Measurements from ENCODE around the gene ADORA1.

The ADORA1 gene

DNA sequence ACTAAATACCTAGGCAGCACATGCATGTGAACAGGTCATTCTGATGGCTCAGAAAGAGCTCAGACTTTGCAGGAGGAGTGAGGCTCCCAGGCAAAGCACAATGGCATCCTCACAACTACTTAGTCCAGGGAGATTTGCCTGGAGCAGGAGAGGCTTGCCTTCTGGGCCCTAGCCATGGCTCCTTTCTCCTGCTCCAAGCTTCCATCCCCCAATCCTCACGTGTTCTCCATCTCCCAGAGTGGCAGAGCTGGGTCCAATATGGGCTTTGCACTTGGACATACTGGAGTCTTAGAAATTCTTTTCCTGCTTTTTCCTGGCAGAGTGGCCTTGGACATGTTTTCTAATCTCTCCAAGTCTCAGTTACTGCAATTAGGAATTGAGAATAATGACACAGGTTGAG, 32.3 kb downstream of the ADORA1 start:
- DNase-seq (ENCODE audit: low read depth): no peak

DNA sequence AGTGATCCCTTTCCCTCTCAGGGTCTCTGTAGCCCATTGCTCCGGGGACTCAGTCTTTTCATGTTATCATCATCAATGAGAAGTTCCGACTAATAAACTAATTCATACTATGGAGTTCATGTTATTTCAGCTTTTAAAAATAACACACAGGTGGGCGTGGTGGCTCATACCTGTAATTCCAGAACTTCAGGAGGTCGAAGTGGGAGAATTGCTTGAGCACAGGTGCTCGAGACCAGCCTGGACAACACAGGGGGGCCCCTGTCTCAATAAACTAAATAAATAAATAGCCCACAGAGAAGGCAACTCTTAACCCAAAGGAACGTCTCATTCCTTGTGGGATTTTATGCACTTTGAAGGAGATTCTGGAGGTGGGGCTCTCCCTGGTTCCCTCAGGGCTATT, 33.6 kb downstream of the ADORA1 start:
- DNase-seq (ENCODE audit: low read depth): no peak

DNA sequence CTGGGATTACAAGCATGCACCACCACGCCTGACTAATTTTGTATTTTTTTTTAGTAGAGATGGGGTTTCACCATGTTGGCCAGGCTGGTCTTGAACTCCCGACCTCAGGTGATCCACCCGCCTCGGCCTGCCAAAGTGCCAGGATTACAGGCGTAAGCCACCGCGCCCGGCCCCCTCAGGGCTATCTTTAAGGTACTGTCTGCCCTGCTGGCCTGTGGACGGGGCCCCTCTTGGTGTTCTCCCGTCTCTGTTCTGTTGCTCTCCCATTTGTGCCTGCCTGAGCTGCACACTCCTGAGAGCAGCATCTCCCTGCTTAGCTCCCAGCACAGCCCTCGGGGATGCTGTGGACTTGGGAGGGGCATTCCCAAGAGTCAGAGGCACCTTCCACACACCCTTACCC, 34.2 kb downstream of the ADORA1 start:
- no peak for DNase-seq (ENCODE audit: low read depth)

DNA sequence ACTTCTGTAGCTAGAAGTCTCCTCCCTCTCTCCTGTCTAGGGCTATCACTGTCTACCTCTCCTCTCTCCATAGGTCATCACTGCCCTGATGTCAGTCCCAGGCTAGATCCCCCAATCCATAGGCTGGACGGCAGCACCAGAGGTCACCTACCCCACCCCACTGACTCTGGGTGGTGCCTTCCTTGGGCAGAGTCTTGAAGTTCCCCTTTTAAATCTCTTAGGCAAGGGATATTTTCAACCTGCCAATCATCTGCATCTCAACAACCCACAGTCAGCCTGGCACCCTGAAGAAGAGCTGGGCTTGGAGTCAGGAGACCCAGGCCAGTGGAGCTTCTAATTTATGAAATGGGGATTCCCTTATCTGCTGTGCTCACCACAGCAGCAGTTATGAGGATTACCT, 34.9 kb downstream of the ADORA1 start:
- DNase-seq (ENCODE audit: low read depth): no peak

DNA sequence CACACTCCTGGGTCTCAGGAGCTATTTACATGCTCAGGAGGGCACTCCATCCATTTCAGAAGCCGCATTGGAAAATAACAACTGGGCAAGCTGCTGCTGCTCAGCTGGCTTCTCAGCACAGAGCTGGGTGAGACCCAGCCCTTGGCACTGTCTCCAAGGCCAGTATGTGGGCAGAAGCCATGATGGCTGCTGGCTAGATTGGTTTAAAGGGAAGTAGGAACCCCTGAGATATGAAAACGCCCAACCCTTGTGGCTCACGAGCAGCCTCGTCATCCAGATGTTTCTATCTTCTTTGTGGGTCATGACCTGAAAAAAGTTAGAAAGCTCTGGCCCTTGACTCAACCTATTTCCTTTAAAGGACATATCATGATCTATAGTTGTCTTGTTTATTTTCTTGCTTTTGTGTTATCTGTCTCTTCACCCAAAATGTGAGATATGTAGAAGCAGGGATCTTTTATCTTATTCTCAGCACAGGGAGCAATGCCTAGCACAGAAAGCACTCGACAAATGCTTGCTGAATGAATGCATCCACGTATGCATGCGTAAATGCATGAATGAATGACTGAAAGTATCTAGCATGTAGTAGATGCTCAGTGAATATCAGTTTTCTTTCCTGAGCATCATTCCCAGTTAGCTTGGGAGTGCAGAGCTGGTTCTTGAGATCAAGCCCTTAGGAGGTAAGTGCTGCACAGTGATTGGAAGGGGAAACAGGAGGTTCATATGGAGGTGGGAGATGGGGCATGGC, 36.5 kb downstream of the ADORA1 start:
- no peak for DNase-seq (ENCODE audit: low read depth)

DNA sequence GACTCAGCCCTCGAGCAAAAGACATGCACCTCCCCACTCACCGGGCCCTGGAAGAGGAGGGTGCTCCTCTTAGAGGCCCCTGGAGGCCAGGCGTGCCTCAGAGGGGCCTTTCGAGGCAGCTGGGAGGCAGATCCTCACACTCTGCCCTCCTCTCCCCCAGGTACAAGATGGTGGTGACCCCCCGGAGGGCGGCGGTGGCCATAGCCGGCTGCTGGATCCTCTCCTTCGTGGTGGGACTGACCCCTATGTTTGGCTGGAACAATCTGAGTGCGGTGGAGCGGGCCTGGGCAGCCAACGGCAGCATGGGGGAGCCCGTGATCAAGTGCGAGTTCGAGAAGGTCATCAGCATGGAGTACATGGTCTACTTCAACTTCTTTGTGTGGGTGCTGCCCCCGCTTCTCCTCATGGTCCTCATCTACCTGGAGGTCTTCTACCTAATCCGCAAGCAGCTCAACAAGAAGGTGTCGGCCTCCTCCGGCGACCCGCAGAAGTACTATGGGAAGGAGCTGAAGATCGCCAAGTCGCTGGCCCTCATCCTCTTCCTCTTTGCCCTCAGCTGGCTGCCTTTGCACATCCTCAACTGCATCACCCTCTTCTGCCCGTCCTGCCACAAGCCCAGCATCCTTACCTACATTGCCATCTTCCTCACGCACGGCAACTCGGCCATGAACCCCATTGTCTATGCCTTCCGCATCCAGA, 37.7 kb downstream of the ADORA1 start:
- DNase-seq (ENCODE audit: low read depth): no peak

DNA sequence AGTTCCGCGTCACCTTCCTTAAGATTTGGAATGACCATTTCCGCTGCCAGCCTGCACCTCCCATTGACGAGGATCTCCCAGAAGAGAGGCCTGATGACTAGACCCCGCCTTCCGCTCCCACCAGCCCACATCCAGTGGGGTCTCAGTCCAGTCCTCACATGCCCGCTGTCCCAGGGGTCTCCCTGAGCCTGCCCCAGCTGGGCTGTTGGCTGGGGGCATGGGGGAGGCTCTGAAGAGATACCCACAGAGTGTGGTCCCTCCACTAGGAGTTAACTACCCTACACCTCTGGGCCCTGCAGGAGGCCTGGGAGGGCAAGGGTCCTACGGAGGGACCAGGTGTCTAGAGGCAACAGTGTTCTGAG, 38.3 kb downstream of the ADORA1 start:
- no peak for DNase-seq (ENCODE audit: low read depth)

DNA sequence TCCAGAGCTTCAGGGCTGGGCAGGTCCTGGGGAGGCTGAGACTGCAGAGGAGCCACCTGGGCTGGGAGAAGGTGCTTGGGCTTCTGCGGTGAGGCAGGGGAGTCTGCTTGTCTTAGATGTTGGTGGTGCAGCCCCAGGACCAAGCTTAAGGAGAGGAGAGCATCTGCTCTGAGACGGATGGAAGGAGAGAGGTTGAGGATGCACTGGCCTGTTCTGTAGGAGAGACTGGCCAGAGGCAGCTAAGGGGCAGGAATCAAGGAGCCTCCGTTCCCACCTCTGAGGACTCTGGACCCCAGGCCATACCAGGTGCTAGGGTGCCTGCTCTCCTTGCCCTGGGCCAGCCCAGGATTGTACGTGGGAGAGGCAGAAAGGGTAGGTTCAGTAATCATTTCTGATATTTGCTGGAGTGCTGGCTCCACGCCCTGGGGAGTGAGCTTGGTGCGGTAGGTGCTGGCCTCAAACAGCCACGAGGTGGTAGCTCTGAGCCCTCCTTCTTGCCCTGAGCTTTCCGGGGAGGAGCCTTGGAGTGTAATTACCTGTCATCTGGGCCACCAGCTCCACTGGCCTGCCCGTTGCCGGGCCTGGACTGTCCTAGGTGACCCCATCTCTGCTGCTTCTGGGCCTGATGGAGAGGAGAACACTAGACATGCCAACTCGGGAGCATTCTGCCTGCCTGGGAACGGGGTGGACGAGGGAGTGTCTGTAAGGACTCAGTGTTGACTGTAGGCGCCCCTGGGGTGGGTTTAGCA, 38.8 kb downstream of the ADORA1 start:
- no peak for DNase-seq (ENCODE audit: low read depth)

DNA sequence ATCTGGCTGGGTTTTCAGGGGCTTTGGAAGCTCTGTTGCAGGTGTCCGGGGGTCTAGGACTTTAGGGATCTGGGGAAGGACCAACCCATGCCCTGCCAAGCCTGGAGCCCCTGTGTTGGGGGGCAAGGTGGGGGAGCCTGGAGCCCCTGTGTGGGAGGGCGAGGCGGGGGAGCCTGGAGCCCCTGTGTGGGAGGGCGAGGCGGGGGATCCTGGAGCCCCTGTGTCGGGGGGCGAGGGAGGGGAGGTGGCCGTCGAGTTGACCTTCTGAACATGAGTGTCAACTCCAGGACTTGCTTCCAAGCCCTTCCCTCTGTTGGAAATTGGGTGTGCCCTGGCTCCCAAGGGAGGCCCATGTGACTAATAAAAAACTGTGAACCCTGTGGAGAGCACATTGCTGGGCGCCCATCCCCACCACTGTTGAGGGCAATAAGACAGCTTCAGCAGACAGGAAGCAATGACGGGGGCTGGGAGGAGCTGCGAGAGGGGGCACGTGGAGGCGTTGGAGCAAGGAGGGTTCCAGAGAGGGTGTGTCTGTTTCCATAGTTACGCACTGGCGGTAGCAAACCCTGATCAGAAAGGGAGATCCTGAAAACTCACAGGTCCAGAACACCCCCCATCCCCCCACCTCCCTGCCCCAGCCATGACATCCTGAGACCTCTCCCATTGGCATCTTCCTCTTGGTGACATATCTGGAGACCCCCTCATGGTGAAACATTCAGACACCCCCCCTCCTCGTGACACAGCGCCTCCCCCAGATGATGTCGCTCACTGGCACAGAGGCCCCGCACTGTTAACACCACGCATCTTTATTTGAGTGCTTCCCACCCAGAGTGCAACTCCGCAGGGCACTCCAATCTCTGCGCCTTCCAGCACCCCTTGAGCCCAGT, 39.7 kb downstream of the ADORA1 start:
- no peak for DNase-seq (ENCODE audit: low read depth)

DNA sequence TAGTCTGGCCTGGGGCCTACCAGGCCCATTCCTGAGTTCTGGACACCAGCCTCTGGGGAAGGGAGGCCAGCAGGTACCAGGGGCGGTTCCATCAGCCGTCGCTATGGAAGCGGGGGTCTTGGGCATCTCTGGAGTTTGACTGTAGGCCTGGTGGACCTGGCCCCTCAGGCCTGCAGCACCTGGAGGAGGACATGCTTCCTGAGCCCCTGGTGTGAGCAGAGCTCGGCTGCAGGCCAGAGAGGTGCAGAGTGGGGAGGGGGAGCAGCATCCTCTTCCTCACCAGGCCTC, 40.3 kb downstream of the ADORA1 start:
- DNase-seq (ENCODE audit: low read depth): no peak

DNA sequence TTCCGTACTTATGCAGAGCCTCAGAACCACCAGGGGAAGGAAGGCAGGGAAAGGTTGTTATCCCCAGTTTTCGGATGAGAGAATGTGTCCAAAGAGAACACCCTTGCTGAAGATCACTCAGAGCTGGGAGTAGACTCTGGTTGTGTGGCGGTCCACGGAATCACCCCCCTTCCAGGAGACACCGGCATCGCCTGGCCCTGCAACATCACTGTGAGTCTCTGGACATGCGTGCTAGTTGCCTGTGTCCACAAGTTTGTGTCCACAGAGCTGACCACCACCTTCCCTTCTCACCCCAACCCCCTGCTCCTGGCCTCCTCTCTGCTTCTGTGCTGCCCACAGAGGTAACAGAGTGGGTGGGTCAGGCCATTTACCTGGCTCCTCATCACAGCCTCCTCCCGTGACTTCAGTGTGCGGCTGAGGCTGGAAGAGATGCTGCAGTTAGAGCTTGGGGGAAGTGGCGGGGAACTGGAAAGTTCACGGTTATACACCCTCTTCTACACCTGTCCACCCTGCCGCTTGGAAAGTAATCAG, 40.8 kb downstream of the ADORA1 start:
- DNase-seq (ENCODE audit: low read depth): no peak

DNA sequence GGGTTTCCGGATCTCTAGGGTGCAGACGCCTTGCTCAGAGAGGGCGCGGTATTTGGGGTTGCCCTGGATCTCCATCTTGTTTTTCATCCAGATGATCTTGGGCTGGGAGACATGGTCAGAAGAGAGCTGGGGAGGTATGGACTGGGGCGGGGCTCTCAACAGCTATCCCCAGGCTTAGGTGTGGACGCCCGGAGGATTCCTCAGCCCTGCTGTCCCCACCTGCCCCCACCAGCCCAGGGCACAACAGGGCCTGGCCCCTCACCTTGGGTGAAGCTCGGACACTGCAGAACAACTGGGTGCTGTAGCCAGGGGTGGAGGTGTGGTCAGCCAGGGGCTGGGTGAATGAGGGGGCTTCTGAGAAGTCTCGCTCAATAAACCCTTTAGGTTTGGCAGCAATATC, 41.5 kb downstream of the ADORA1 start:
- no peak for DNase-seq (ENCODE audit: low read depth)

DNA sequence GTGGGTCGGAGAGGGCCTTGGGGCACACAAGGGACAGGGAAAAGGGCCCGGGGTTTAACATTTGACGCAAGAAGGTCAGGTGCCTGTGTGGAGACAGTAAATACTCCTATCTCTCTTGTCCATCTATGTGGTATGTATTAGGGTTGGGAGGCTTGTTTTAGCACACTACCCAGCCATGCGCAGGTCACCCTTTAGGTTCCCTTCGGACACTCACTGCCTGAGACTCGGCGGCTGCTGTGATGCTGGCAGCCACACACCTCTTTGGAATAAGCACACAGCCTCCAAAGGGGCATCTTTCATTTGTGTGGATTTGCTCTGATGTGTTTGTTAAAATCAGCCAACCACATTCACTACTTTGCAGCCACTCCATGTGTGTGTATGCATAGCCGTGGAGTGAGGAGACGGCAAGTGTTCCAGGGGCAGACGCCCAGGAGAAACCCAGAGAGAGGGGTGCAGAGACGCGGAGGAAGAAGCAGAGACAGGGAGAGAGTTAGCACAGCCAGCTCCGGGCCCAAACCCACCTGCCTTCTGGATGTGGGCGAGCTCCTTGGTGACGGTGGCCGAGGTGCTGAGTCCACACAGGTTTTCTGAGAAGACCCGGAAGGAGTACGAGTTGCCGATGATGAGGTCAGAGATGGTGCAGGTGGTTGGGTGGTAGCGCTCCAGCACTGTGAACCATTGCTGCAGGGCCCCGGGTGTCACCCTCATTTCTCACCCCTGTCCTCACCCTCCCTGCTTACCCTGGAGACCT, 42.4 kb downstream of the ADORA1 start:
- no peak for DNase-seq (ENCODE audit: low read depth)

DNA sequence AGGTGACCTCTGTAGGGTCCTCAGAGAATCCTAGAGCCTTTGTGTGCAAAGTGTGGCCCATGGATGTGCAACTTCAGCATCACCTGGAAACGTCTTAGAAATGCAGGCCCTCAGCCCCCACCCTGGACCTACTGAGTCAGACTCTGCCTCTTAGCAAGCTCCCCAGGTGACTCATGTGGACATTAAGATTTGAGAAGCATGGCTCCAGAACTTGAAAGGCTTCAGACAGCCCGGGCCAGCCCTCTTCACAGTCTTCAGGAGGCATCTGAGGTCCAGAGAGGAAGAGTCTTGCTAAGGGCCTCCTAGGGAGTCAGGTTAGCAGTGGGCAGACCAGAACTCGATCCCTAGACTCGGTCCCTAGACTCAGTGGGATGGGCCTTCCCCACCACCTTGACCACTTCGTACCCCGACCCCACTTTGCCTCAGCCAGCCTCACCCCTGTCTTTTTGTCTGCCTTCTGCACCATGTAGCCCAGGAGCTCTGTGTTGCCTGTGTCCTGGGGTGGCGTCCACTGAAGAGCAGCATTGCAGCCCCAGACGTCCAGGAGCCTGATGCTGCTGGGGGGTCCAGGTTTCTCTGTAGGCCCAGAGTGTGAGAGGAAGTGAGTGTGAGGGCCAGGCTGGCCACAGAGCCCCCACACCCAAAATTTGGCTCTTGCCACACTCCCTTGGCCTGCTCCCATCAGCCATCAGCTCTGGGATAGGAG, 43.3 kb downstream of the ADORA1 start:
- no peak for DNase-seq (ENCODE audit: low read depth)

DNA sequence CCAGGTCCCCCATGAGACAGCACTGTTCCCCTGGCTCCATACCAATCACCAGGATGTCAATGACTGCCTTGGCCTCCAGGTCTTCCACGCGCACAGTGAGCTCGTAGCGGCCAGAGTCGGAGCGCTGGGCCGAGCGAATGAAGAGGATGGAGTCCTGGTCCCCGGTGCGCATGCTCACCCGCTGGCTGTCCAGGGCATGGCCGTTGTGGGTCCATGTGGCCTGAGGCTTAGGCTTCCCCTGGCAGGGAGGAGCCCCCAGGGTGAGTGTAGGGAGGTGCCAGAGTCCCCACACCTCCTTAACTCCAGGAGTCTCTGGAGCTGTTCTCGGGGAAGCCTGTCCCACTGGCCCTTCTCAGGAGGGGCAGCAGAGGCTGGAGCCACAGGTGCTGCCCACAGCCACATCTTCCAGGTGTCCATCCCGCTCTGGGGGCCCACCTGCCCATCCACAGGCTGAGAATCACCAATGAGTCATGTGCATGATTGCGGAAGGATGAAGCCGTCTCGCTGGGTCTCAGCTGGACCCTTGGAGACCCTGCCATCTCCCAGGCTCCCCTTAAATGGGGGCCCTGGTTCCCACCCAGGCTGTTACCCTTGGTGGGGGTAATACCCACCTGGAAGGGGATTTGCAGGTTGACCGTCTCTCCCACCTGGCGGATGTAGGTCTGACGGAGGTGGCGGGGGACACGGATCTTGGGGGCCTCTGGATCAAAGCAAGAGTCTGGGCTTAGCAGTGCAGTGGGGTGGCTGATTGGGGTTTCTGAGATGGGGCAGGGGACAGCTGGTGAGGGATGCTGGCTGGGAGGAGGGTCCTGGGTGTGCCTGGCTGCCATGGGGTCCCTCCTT, 44.0 kb downstream of the ADORA1 start:
- DNase-seq (ENCODE audit: low read depth): no peak

DNA sequence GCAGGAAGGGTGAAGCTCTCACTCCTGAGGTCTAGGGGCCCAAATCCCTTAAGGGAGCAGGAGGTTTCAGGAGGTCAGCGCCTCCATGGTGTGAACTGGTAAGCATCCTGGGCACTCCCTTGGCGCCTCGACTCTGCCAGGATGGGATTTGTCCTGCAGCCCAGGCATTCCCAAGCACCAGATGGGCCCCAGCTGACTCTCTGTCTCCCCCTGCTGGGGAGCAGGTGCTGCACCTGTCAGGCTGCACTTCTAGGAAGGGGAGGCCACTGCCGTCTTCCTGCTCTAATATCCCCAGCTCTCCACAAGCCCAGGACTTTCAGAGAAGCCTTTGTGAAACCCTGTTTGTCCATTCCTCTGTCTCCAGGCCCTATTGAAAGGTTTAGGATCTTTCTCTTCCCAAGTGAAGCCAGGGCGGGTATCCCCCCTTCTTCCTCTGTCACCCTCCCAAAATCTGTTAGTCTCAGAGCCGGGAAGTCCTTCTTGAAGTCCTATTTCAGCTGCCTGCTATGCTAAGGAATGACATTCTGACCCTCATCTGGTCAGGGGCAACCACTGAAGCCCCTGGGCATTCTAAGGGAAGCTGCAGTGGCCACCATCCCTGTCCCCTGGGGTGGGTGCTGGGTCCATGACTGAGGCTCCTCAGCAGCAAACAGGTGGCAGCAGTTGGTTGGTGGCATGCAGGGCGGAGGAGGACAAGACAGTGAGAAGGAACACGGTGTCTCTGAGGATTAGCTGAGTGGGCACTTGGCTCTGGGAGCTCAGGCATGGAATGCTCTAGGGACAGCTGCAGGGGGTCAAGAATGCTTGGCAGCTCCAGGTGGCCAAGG, 44.9 kb downstream of the ADORA1 start:
- DNase-seq (ENCODE audit: low read depth): peak; percentile 37

DNA sequence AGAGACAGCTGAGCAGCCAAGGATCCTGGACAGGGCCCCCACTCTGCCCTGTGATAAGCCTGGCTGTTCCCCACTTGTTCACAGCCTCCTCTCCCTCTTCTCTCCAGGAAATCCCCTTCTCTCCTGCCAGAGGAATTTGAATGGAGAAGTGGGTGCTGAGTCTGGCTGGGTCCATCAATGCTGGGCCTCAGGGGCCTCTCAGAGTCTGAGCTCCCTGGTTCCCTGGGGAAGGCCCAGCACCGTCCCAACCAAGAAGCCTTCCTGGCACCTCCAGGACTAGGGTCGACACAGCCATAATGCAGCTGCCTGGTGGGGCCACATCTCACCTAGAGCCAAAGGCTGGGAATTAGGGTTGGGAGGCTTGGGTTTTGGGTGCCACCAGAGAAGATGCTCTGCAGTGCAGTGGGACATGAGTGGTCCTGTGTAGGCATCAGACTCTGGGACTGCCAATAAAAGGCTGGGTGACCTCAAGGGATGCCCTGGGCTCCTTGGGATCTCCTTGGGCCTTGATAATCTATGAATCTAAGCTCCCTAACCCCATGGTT, 45.6 kb downstream of the ADORA1 start:
- DNase-seq (ENCODE audit: low read depth): no peak

DNA sequence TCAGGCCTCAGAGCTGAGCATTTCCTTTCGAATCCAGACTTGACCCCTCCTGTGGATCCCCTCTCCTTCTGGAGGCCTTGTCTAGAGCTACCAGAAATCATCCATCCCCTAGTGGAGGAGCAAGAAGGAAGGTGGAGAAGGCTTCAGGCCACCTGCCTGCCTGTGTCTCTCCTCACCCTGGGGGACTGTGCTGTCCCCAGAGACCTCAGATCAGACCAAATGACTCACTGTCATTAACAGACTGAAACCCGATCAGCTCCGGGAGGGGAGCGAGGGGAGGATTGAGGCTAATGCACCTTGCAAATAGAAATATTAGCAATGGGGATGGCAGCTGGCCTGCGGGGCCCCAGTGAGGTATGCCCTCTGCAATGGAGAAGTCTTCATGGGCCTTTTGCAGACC, 46.0 kb downstream of the ADORA1 start:
- DNase-seq (ENCODE audit: low read depth): no peak

Data from activated T-cell treated with anti-CD3 and anti-CD28 coated beads for 24 hours (primary cell).